Measurements from ENCODE around the gene CCZ1B.
"Not testable (repeated sequence)": the region's sequence is repeated elsewhere in the genome, so short reads cannot be mapped to it uniquely, and the experiment has no call there.

The CCZ1B gene

DNA sequence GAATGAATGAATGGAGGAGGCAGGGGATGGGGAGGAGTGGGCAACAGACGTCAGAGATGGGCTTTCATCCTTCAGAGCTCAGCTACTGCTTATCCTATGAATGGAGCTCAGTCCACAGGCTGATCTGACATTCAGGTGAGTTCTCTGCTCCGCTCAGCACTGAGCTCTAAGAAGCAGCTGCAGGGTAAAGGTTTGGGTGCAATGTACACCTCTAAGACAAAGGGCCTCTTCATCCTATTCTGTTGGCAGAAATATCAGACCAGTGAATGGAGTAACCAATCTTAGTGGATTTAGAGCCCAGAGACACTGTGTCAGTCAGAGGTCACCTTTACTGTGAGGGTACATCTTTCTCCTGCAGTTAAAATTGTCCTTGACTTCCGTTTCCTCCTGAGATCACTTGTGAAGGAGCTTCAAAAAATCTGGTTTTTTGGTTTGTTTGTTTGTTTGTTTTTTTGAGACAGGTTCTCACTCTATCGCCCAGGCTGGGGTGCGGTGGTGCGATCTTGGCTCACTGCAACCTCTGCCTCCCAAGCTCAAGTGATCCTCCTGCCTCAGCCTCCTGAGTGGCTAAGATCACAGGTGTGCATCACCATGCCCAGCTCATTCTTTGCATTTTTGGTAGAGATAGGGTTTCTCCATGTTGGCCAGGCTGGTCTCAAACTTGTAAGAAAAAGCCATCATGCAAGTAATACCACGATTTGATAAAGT is 5.1 kb upstream of the CCZ1B start:
- no peak for DNase-seq (ENCODE audit: low read depth)

DNA sequence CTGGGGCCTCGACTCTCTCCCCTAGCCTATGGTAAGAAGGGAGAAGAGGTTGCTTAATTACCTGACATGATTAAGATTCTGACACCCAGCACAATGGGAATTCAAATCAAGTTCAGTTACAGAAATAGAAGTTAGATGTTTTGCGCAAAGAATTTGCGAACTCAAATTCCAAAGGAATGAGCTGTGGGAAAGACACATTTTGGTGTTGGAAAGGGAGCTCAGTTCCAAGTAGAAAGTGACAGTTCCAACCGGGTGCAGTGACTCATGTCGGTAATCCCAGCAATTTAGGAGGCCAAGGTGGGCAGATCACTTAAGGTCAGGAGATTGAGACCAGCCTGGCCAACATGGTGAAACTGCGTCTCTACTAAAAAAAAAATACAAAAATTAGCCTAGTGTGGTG is 4.0 kb upstream of the CCZ1B start:
- not testable (repeated sequence) for DNase-seq (ENCODE audit: low read depth)

DNA sequence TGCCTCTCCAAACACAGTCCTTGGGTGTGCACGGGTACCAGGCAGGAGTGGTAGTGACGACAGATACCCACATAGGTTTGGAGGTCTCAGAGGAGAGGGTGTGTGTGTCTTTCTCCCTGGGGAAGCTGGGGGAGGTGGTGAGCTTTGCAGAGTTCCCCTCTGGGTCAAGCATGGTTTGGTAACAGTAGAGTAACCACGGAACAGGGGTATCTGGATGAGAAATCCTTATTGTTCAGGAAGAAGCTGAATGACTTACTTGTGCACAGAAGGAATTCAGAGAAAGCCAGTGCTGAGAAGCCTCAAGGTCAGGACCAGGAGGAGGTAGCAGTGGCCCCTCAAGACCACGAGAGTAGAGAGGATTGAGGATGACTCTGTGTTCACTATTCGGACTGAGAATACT is 3.5 kb upstream of the CCZ1B start:
- DNase-seq (ENCODE audit: low read depth): not testable (repeated sequence)

DNA sequence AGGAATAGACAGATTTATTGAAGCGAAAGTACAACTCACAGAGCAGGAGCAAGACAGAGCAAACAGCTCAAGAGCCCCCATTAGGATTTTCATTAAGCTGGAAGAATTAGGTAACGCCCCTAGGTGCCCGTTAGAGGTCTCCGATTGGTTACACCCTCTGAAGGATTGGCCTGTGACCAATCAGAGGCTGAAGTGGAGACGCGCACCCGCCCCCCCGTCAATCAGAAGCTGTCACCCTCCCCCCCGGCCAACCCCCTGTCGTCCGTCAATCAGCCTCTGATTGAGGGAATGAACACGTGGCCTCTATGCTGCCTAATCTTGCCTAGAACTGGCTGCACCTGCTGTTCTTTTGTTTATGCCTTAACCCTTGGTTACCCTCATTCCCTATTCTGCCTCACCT is 1.1 kb upstream of the CCZ1B start:
- DNase-seq (ENCODE audit: low read depth): not testable (repeated sequence)

DNA sequence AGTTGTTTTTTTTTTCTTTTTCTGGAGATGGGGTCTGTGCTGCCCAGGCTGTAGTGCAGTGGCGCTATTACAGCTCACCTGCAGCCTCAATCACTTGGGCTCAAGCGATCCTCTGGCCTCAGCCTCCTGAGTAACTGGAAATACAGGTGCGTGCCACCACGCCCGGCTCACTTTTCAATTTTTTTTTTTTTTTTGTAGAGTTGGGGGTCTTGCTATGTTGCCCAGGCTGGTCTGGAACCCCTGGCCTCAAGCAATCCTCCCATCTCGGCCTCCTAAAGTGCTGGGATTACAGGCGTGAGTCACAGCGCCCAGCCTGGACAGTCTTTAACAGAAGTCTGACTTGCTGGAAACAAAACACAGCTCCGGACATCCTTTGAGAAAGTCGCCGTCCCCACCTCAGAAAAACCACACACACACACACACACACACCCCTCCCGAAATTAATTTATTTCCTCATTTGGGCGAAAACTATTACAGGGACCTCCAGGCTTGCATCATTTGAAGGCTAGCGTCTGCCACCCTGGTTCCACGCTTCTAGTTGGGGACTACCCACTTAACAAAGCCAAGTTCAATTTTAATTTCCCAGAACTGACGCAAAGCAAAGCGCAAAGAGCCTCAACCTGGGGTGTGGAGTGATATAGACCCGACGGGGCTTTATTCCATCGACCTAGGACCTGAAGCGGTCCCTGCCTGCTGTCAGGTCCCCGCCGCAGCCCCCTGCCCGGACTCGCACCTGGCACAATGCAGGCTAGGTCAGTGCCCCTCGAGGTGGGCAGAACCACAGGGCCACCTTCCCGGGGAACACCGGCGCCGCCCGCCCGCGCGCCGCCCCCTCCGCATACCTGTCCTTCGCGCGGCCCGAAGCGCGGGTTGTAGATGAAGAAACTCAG is 594 bp downstream of the CCZ1B start:
- DNase-seq (ENCODE audit: low read depth): not testable (repeated sequence)

DNA sequence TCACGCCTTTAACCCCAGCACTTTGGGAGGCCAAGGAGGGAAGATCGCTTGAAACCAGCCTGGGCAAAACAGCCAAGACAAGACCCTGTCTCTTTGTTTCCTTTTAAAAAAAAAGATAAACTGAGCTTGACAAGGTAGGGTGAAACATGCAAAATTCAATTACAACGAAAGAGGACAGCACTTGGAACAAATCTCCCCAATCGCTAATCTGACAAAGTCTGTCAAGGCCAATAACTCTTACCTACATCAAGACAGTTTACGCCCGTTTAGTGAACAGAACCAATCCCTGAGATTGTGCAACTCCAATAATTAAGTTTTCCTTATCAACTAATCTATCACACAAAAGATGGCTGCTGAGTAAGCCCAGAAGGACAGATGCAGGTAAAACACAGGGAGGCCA is 4.5 kb downstream of the CCZ1B start:
- DNase-seq (ENCODE audit: low read depth): not testable (repeated sequence)

DNA sequence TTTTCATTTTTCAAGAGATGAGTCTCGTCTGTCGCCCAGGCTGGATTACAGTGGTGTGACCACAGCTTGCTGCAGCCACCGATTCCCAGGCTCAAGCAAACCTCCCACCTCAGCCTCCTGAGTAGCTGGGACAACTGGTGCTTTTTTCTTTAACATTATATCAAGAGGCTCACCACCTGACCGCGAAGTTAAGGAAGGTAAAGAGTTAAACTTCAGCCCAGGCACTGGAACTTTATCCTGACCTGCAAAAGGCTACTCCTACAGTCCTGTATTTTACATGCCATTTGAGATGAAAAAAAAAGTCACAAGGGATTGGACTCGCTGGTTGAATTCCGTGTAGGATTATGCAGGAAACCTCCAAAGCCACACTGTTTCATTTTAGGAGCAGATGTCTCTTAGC is 10.6 kb downstream of the CCZ1B start:
- DNase-seq (ENCODE audit: low read depth): not testable (repeated sequence)

DNA sequence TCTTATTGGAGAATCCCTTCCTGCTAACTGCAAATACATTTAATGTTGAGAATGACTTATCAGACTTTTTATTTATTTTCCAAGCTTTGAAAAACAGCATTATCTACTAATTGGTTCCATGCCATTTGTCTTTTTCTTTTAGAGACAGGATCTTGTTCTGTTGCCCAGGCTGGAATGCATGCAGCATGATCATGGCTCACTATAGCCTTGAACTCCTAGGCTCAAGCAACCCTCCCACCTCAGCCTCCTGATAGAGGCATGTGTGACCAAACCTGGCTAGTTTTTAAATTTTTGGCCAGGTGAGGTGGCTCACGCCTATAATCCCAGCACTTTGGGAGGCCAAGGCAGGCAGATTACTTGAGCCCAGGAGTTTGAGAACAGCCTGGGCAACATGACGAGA is 13.1 kb downstream of the CCZ1B start:
- DNase-seq (ENCODE audit: low read depth): not testable (repeated sequence)

DNA sequence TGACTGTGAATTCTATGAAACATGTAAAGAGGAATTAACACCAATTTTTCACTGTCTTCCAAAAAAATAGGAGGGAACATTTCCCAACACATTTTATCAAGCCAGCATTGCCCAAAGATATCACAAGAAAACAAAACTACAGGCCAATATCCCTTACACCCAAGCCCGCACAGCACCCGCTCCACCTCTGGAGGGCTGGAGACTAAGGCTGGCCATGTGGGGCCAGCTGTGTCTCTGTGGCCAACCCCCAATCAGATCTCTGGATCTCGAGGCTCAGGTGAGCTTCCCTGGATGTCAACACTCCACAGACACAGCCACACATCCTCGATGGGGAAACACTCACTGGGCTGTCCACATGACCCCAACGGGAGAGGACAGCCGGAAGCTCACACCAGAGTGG is 18.1 kb downstream of the CCZ1B start:
- not testable (repeated sequence) for DNase-seq (ENCODE audit: low read depth)

DNA sequence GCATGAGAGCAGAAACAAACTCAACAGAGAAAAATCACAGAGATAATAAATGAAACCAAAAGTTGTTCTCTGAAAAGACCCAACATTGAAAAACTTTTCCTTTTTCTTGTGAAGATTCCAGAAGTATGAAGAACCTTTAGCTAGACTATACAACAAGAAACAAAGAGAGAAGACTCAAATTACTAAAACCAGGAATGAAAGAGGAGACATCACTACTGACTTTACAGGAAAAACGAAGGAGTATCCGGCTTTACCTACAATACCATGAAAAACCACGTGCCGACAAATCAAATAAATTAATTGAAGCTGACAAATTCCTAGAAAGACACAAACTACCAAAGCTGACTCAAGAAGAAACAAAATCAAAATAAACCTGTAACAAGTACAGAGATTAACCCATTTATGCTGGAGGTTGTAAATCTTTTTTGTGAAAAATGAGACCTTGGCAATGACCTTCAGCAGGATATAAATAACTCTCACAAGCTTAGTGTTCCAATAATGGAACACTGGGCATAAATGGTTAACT is 18.6 kb downstream of the CCZ1B start:
- DNase-seq (ENCODE audit: low read depth): not testable (repeated sequence)

DNA sequence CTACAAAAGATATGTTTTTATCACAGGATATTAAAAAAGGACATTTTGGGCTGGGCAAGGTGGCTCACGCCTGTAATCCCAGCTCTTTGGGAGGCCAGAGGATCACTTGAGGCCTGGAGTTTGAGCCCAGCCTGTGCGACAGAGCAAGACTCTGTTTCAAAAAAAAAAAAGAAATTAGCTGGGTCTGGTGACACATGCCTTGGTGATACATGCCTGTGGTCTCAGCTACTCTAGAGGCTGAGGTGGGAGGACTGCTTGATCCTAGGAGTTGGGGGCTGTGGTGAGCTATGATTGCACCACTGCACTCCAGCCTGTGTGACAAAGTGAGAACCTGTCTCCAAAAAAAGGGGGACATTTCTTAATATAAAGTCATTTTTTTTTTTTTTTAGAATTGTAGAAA is 25.7 kb downstream of the CCZ1B start:
- DNase-seq (ENCODE audit: low read depth): not testable (repeated sequence)

DNA sequence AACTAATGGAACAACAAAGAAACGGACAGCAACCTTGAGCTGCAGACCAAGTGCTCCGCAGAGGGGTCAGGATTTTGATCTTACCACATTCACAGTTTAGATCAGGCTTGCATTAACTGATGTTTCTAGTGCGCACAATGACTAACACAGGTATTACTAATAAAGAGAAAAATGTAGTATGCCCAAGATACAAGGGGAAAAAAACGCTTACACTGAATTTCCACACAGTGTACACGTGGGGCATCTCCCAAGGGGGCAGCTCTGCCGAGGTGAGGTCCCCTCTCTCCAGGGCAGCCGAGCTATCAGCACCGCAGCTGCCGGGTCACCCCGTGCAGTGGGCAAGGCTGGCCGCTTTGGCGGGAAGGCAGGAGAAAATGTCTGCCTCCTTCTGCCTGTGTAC is 26.2 kb downstream of the CCZ1B start:
- DNase-seq (ENCODE audit: low read depth): not testable (repeated sequence)

DNA sequence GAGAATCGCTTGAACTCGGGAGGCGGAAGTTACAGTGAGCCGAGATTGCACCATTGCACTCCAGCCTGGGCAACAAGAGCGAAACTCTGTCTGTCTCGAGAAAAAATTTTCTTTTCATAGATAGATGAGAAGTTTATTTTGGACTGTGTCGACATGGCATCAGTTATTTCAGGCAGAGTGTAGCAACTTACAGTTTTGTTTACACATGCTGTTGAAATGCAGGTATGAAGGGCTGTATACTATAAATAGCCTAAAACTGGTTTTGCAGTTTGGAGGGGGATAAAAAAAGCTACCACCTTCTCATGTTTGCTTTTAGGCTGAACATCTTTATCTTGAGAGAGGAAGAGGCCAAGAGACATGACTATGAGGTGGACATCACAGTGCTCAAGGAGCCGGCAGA is 28.0 kb downstream of the CCZ1B start:
- DNase-seq (ENCODE audit: low read depth): not testable (repeated sequence)

DNA sequence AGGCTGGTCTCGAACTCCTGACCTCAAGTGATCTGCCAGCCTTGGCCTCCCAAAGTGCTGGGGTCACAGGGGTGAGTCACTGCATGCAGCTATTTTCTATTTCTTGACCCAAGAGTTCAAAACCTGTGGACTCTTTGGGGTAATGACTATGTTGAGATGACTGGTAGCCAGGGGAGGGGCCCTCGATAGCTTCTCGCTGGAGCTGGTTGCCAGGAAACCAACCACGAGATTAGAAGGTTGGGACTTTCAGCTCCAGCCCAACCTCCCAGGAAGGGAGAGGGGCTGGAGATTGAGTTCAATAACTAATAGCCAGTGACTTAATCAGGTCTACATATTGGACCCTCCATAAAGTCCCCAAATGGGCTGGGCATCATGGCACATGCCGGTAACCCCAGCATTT is 28.9 kb downstream of the CCZ1B start:
- DNase-seq (ENCODE audit: low read depth): not testable (repeated sequence)

DNA sequence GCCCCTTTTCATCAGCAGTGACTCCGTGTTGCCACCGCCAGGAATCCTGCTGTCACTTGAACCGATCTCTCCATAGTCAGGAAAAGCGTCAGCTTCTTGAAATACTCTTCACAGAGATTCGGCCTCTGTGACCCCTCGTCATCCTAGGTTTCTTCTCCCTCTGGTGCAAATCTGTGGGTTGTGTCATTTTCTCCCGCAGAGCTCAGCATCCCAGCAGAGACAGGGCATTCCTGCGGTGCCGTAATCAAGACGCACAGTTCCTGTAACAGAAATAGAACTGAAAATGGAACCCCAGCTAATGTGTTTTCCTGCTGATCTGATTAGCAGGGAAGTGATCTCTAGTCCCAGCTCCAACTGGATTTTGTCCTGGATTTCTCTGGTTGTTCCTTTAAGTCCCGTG is 31.8 kb downstream of the CCZ1B start:
- not testable (repeated sequence) for DNase-seq (ENCODE audit: low read depth)

DNA sequence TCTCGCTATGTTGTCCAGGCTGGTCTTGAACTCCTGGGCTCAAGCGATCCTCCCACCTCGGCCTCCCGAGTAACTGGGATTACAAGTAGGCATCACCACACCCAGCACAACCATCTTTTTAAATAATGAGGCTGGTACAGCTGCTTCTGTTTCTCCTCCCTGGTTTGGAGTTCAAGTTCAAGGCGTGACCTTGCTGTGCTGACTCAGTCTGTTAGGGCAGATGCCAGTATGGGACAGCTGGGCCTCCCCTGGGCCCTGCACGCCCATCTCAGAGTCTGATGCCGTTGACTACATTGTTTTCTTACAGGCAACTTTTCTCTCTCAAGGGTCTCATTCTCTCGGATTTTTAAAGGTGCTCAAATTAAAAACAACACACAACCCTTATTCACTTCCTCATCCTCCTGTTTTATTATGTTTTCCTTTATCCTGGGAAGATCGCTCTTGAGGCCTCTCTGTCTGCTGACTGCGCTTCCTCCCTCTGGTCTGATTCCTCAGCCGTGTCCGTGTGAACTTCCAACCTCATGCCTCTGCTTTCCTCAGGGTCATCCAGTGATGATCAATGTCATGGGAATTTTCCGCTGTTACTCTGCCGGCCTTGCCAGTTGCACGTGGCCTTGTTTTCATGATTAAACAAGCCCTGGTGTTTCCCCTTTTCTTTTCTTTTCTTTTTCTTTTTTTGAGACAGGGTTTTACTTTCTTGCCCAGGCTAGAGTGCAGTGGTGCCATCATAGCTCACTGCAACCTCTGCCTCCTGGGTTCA is 33.8 kb downstream of the CCZ1B start:
- DNase-seq (ENCODE audit: low read depth): not testable (repeated sequence)

DNA sequence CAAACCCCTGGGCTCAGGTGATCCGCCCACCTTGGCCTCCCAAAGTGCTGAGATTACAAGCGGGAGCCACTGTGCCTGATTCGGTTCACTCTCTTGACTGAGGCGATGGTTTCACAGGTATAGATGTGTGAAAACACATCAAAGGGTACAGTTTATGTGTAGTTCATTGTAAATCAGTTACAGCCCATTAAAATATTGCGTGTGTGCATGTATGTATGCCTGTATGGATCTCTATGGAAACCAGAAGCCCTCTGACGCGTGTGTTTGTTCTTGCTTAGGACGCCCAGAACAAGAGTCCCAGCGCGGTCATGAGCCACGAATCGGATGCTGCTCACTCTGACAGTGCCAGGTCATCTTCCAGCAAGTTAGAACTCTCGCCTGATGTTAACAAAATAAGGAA is 36.7 kb downstream of the CCZ1B start:
- DNase-seq (ENCODE audit: low read depth): not testable (repeated sequence)

DNA sequence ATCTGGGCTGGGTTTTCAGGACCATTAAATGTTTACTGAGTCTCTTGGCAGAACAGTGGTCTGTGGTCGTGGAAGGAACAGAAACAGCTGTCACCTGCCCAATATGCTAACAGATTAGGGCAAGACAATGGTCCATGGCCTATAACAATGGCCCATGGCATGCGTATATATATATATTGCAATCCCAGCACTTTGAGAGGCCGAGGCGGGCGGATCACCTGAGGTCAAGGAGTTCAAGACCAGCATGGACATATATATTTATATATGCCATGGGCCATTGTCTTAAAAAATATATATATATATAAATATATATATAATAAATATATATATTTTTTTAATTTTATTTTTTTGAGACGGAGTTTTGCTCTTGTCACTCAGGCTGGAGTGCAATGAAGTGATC is 44.5 kb downstream of the CCZ1B start:
- DNase-seq (ENCODE audit: low read depth): not testable (repeated sequence)

DNA sequence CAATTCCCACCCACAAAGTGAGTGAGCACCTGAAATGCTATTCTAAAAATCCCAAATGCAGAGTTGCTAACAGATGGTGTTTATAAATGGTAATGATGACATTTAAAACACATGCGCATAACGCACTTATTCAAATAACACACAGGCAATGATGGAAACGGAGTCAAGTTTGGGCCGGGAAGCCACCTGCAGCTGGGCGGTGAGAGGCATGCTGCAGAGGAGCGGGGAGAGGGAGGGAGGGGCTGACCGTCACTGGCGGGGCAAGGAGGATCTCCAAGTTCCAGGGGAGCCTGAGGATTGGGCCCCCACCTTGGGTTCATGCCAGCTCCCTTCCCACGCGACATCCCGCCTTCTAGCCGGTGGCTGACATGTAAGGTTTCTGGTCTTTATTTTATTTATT is 64.9 kb downstream of the CCZ1B start:
- DNase-seq (ENCODE audit: low read depth): not testable (repeated sequence)

DNA sequence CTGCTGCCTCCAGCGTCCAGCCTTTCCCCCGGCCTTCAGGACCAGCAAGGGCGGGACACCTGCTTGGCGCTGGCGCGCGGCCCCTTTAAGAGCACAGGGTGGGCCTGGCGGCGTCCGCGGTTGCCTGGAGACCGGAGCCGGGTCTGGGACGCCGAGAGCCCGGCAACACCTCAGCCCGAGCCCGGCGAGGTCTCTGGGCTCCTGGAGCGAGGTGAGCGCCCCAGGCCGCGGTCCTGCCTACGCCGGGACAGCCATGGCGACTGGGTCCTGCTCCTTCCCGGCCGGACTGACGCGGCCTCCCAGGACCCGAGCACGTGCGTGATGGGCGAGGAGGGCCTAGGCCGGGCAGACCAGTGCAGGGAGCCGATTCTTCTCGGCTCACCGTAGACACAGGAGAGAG is 72.1 kb downstream of the CCZ1B start, which contains the start of gene RSPH10B2:
TSS of gene RSPH10B2 (plus strand) at position 140 of the 400 bp plus-strand sequence. CDS start 3,575 bp downstream, outside the sequence.
- DNase-seq (ENCODE audit: low read depth): not testable (repeated sequence)

DNA sequence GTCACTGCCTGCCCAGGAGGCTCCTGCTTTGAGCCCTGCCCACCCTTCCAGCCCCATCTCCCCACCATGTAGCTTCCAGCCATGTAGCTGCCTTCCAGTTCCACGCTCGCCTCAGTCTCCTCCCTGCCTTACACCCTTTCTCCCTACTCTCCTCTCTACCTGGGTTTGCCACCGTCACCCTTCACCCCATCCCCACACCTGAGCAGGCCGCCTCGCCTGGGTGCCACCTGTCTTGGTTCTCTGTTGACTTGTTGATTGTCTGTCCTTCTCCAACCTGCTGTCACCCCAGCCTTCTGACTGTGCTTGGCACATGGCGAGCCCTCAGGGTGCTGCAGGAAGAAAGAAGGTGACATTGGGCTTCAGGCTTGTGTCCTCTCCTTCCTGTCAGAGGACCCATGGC is 75.9 kb downstream of the CCZ1B start:
- not testable (repeated sequence) for DNase-seq (ENCODE audit: low read depth)

DNA sequence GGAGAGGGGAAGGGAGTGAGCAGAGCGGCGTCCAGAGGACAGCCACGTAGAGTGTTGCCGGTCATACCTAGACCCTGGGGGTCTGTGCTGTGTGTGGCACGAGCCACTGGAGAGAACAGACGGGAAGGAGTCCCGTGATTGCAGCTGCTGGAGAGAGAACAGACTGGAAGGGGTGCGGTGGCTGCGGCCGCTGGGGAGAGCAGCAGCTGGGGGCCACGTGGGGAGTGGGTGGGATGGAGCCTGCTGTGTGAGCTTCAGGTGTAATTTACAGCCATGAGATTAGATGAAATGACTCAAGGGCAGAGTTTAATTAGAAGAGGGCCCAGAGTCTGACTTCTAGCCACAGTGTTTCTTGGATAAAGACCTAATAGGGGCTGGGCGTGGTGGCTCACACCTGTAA is 76.7 kb downstream of the CCZ1B start:
- DNase-seq (ENCODE audit: low read depth): not testable (repeated sequence)

All from stimulated activated CD8-positive, alpha-beta memory T cell treated with anti-CD3 and anti-CD28 coated beads, Interleukin-12 subunit alpha, Interleukin-12 subunit beta, amount 100 ng/mL, for 4 hours (primary cell).